GM15510 (cell line): ENCODE results near the gene ZFTA.

Source experiments
- POLR2A ChIP-seq: IDR thresholded peaks from 3 replicates; pipeline ENCODE4 v1.6.1; 2011; ENCODE audit warnings: borderline replicate concordance; ENCODE audit not compliant: insufficient read length; ENCODE audit errors: extremely low read depth

The ZFTA gene

DNA sequence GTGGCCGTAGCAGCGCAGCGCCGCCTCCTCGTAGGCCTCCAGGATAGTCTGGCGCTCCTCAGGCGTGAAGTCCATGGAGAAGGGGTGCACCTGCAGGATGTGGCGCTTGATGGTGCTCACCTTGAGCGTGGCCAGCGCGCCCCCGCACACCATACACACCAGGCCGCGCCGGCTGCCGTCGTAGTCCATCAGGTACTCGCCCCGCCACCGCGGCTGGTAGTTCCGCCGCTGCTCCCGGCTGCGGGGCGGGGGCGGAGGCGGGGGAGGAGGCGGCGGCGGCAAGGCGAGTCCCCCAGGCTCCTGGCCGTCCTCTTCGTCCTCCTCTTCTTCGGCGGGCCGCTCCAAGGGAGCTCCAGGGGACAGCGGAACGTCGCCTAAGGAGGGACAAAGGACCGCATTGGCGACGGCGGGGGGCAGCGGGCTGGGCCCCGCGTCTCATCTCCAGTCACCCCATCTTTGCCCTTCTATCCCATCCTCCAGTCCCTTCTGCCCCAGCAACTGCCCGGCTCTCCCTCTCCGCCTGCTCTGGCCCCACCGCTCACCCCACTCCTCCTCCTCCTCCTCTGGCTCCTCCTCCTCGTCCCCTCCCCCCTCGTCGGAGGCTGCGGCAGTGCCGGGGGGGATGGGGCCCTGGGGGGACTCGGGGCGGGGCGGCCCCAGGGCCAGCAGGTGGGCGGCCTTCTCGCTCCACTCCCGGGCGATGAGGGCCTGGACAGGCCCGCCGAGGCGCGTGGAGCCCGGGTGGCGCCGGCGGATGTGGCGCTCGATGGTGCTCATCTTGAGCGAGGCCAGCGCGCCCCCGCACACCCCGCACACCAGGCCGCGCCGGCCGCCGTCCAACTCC, 4.9 kb downstream of the ZFTA start:
- TF ChIP-seq POLR2A: no peak

DNA sequence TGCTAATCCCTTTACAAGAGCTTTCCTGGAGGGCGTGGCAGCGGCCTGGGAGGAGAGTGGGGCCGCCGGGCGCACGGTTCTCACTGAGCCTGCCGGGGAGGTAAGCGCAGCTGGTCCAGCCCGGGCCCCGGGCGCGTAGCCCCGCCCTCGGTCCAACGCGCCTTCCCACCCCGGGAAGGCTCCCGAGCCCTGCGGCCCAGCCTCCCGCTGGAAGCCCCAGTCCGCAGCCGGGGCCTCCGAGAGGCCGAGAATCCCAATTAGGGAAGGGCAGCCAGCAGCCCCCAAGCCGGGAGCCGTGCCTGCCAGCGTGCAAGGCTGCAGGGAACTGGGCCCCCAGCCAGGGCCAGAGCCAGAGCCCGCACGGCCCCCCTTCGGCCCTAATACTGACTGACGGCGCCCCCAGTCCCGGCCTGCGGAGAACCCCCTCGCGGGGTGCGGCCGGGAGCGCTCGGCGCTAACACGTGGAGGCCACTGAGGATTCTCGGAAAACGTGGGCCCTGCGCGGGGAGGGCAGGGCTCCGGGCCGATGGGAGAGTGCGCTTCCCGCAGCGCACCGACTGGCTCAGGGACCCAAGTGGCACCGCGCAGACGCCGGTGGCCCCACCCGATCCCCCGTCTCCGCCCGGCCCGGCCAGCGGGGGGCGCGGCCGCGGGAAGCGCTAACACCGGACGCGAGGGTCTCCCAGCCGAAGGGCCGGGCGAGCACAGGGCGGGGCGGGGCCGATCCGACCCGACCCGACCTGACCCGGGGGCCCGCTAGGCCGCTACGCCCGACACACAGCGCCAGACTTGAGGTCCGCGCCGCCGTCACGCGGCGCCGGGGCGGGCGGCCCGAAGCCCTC, 5.7 kb downstream of the ZFTA start:
- no peak for TF ChIP-seq POLR2A

DNA sequence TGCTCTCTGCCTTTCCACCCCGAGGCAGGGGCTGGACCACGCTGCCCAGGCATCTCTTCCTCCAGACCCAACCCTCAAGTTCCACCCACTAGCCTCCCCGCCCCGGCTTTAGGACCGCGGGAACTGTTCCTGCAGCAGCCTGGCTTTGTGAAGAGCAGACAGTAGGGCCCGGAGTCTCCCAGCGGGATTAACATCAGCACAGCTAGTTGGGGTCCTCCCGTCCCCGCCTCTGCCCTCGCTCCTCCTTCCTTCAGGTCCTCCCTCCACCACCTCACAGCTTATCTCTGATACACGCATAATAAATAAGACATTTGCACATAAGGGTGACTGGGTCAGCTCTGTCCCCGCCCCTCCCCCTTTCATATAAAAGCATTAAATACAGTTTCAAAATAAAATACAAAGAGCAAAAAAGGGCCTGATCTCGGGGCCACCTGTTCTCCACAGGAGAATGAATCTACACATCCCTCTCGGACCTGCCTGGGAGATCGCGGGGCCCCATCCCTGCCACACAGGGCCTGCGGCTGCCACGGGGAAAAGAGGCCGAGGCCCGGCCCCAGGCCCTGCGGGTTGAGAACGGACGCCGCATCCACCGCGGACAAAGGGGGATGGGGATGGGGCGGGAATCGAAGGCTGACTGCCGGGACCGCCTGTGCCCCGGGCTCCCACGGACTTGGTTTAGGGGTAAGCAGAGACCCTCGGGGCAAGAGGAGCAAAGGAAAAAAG, 6.5 kb downstream of the ZFTA start:
- no peak for TF ChIP-seq POLR2A

DNA sequence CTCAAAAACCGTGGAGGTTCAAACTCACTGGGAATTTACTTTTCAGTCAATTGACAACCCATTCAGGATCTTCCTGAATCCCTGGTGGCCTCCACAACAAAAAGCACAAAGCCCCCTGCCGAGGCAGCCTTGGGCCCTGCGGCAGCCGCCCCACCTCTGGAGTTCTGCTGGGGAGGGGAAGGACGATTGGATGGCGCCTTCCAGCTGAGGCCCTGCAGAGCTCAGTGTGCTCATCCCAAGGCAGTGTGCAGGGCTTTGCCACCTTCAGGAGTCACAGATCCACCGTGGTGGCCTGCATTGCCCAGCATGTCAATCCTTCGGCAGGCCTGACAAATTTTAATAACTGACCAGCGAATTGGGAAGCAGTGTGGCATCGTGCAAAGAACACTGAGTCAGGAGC, 7.4 kb downstream of the ZFTA start:
- TF ChIP-seq POLR2A: no peak

DNA sequence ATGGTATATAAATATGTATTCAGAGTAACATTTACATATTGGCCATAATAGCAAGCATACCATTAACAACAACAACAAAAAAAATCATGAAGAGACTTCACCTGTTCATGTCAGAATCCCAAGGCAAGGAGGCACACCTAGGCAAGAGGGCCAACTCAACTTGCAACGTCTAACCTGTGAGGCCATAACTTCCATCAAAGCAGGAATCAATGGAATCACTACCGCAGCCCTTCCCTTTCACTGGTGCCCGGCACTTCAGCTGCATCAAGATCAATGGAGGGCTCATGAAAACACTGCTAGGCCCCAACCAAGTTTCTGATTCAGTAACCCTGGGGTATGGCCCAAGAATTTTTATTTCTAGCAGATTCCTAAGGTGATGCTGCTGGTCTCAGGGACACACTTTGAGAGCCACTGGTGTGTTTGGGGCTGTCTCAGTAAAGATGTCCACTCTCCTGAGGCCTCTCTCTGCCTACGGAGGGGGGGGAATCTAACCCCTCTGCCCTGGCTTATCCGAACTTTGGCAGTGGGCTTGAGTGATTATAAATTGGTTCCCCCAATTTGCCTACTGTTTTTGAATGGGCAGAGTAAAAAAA, 8.0 kb downstream of the ZFTA start:
- no peak for TF ChIP-seq POLR2A

DNA sequence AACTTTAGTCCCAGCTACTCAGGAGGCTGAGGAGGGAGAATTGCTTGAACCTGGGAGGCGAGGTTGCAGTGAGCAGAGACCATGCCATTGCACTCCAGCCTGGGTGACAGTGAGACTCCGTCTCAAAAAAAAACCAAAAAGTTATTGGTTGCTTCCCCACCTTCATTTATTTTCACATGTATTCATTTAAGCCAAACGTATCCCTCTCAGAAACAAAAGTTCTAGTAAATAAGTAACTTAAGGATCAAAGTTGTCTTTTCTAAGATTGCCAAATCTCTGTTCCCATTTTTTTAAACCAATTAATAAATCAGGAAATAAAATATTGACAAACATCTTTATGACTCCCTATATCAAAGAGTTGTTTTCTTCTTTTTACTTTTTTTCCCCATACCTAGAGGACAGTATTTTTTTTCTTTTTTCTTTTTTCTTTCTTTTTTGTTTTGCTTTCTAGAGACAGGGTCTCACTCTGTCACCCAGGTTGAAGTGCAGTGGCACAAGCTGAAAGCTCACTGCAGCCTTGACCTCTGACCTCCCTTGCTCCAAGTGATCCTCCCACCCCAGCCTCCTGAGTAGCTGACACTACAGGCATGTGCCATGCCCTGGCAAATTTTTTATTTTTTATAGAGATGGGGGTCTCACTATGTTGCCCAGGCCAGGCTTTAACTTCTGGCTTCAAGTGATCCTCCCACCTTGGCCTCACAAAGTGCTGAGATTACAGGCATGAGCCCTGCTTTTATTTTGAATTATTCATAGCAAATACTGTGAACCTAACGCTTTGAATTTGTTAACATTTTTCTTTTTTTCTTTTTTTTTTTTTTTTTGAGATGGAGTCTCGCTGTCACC, 11.4 kb downstream of the ZFTA start:
- TF ChIP-seq POLR2A: no peak

DNA sequence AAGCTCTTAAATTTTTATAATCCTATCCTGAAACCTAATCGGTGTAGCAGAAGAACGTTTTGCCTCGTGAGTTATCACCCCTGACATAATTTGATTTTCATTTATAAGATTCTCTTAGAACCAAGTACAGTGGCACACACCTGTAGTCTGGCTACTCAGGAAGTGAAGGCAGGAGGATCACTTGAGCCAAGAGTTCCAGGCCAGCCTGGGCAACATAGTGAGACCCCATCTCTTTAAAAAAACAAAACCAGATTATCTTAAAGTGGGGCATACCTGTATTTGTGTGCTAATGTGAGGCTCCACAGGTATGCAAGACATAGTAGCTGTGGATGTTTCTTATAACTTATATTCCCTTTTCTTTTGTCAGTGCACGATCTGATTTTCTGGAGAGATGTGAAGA, 19.0 kb downstream of the ZFTA start:
- TF ChIP-seq POLR2A: no peak

DNA sequence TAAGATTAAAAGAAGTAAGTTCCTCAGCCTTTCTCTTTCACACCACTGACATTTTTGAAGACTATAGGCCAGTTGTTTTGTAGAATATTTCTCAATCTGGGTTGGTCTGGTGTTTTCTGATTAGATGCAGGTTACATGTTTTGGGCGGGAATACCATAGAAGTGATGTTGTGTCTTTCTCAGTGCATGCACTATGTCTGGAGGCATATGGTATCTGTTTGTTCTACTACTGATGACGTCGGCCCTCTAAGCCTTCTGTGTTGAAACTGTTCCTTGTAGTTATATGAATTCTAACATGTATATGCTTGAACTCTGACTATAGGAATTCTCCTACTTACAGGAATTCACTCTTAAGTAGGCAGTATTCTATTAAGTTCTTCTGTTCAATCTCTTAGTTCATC, 21.6 kb downstream of the ZFTA start:
- TF ChIP-seq POLR2A: no peak

DNA sequence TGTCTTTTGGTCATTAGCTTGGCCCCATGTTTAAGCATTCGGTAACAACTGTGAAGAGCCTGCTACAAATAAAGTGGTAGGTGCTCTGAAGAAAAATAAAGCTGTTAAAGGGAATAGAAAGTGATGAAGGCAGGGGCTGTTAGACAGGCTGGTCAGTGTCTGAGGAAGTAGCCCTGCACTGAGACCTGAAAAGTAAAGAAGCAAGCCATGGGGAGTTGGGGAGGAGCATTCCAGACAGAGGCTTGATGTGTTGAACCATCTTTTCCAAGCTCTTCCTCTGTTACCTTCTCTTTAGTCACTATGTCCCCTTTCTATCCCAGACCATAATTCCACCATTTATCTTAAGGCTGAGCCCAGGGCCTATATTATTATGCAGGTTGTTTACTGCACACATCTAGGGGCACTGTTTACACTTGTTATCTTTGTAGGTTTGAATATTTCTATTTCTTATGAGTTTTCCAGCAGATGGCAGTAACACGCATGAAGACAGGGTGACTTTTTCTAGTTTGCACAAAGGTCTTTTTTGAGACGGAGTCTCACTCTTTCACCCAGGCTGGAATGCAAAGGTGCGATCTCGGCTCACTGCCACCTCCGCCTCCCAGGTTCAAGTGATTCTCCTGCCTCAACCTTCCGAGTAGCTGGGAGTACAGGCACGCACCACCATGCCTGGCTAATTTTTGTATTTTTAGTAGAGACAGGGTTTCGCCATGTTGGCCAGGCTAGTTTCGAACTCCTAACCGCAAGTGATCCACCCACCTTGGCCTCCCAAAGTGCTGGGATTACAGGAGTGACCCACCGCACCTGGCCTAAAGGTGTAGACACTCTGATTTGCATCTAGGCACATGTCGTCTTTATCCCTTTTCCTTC, 23.0 kb downstream of the ZFTA start:
- TF ChIP-seq POLR2A: no peak

DNA sequence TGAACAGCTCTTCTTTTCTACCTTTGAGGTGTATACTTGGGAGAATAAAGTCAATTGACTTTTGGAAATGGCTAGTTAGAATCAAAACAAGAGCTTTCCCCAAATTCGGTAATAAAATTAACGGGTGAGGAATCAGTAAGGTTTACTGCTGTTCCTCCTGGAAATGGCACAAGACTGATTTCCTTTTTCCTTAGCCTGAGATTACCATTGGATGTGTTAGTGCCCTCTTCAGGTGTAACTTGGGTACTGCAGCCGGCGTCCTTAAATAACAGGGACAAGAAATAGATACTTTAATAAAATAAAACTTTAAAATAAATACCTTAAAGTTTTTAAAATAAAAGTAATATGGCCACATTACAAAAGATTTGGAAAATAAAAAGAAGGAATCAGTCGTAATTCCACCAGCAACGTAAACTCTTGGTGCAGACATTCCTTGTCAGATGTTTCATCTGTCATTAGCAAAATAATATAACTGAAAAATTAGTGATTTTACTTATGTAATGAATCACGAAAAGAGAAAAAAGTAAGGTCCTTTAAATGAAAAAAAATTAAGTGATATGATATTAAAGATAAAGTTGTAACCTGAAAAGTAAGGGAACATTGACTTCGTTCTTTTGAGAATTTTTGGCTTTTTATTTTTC, 29.7 kb downstream of the ZFTA start:
- TF ChIP-seq POLR2A: no peak

DNA sequence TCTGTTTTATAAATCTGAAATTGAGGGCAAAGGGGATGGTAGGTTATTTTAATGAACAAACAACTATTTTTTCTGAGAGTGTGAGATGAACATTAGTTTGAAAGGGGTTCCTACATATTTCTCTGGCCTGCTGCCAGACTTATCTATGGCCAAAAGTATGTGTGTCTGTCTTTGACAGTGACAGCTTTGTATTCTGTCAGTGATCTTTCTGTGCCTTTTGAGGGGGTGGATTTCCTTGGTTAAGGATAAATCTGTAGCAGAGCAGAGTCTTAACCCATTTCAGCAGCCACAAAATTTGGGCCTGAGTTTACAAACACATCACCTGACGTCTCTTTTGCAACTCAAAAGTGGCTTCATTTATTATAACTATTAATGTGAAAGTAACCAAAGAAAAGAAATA, 30.9 kb downstream of the ZFTA start:
- TF ChIP-seq POLR2A: no peak

DNA sequence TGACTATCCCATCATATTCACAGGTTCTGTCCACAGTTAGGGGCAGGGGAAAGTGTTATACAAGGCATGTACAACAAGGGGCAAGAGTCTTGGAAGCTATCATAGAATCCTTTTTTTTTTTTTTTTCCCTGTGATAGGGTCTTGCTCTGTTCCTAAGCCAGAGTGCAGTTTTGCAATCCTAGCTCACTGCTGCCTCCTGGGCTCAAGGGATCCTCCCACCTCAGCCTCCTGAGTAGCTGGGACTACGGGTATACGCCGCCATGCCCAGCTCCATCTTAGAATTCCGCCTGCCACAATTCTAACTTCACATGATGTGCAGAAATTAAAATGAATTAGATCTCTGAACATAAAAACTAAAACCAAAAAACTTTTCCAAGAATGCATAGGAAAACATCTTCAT, 31.7 kb downstream of the ZFTA start:
- TF ChIP-seq POLR2A: no peak

DNA sequence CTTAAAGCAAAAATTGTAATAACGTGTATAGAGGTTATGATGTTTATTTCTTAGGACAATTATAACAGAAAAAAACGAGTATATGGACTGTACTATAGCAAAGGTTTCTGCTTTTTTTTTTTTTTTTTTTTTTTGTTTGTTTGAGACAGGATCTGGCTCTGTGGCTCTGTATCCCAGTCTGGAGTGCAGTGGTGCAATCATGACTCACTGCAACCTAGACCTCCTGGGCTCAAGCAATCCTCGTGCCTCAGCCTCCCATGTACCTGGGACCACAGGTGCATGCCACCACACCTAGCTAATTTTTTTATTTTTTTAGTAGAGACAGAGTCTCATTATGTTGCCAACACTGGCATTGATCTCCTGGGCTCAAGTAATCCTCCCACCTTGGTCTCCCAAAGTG, 39.2 kb downstream of the ZFTA start:
- no peak for TF ChIP-seq POLR2A
